ENCODE data around the gene UNCX.

Gene UNCX

GRCh38 chr7:1244700-1245523 is 12.2 kb downstream of the UNCX start:
- DNase-seq = no peak

- no peak for DNase-seq
Measured at GRCh38 chr7:1245524-1246050, 12.9 kb downstream of the UNCX start.

GRCh38 chr7:1246160-1246870 is 13.6 kb downstream of the UNCX start:
- no peak for DNase-seq

GRCh38 chr7:1246871-1247526 is 14.3 kb downstream of the UNCX start:
- DNase-seq = no peak

DNA sequence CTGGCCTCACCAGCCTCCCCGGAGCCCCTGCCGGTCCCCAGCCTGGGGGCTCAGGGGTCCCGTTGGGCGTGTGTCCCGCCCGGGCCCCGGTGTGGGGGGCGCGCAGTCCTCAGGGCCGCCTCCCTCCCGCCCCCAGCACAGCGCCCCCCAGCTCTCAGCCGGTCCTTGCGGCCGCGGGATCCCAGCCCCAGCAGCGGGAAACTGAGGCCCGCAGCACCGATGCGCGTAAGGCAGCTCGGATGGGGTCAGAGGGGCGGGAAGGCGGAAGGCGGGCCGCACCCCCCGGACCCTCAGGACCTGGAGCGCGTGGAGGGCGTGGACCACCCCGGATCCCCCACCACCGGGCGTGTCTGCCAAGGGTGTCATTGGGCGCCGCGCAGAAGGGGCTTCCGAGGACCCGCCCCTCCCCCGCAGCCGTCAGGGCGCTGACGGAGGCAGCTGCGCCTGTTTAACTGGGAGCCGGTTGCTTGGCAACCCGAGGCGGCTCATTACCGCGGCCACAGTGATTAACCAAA is 14.9 kb downstream of the UNCX start:
- no peak for DNase-seq

DNA sequence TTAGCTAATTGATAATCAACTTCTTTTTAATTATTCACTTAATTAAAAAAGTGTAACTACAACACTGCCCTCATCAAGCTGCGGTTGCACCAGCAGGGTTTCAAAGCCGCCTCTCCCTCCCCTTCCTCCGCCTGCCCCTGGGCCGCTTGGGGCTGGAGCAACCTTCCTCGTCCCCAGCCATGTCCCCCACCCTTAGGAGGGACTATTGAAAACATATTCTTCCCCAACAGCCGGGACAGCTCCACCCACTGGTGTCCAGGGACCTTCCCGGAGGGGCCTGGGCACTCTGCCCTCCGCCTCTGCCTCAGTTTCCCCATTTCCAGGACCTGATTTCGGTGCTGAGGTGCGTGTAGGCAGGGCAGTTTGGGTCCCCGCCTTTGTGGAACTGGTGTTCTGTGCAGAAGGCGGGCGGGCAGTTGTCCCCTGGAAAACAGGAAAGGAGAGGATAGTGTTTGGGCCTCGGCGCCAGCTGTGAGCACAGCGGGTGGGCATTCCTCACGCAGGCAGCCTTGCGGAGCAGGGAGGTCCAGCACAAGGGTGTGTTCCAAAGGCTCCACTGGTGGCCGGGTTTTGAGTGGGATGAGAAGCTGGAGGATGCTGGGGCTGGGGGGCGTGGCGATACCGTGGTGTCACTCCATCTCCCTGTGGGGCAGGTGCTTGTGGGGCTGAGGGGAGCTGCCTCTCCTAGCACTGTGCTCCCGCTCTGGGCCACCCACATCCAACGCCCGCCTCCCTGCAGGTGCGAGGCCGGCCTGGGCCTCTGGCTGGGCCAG is 15.7 kb downstream of the UNCX start:
- no peak for DNase-seq

GRCh38 chr7:1248916-1249581 is 16.4 kb downstream of the UNCX start:
- DNase-seq = no peak

GRCh38 chr7:1249731-1250130 is 17.1 kb downstream of the UNCX start:
- no peak for DNase-seq

DNA sequence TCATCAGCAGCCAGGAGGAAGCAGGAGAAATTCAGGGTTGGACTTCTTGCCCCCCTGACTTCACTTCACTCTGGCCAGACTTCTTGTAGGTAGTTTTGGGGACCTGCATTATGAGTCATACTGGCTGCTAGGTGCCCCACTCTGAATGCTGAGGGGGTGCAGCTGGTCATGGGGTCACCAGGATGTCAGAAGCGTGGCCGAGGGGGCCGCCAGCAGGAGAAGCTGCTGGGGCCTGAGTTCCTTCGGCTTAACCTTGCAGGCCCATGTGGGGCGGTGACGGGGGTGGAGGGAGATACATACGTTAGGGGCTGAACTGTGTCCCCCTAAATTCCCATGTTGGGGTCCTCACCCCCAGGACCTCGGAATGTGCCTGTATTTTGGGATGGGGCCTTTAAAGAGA is 18.2 kb downstream of the UNCX start:
- no peak for DNase-seq

DNA sequence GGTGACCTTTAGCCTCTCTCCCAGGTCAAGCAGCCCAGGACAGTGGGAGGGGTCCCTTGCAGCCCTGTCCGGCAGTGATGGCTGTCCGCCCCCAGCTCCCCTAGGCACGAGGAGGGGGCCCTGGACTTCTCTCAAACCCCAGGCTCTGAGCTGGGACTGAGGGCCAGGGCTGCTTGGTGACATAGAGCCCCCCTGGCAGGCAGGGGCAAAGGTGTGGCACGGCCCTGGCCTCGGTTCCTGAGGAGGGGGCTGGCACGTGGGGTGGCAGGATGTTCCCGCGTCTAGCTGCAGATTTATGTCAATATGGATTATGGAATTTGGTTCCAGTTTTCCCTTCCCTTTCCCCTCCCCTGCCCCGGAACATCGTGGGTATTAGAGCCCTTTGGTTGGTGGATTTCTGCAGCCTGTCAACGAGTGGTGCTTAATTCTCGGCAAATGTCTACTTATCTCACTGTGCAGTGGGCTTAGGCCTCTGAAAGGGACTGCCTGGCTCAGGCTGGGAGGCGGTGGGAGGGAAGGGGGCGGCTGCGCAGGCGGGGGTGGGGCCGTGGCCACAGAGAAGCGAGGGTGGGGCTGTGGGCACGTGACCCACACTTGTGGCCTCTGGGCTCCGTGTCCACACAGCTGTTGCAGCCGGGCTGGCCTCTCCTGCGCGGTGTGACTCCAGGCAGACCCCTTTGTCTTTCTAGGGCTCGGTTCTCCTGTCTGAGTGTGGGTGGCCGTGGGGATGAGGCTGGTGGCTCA is 19.3 kb downstream of the UNCX start:
- peak; percentile 37 for DNase-seq

DNA sequence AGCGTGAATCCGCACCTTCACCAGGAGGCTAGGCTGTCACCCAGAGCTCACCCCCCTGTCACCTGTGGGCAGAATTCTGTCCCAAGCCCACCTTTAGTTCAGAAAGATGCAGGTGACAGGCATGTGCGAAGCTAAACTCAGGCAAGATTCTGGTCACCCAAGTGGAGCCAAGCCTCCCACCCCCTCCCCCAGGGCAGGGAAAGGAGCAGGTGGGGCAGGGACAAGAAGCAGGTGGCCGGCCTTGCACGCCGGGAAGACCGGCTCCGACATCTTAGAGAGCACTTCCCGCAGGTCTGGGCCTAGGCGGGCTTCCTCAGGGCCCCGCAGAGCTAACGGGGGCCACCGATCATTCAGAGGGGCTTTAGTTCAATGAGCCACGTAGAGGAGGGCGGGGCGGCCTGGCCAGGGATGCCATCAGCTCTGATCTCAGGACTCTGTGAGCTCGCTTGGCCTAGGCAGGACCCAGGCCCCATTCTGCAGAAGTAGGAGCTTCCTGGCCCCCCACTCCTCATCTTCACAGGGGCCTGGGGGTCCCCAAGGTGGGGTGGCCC is 19.9 kb downstream of the UNCX start:
- no peak for DNase-seq

- DNase-seq = no peak
Measured at GRCh38 chr7:1253681-1254181, 21.1 kb downstream of the UNCX start.

DNA sequence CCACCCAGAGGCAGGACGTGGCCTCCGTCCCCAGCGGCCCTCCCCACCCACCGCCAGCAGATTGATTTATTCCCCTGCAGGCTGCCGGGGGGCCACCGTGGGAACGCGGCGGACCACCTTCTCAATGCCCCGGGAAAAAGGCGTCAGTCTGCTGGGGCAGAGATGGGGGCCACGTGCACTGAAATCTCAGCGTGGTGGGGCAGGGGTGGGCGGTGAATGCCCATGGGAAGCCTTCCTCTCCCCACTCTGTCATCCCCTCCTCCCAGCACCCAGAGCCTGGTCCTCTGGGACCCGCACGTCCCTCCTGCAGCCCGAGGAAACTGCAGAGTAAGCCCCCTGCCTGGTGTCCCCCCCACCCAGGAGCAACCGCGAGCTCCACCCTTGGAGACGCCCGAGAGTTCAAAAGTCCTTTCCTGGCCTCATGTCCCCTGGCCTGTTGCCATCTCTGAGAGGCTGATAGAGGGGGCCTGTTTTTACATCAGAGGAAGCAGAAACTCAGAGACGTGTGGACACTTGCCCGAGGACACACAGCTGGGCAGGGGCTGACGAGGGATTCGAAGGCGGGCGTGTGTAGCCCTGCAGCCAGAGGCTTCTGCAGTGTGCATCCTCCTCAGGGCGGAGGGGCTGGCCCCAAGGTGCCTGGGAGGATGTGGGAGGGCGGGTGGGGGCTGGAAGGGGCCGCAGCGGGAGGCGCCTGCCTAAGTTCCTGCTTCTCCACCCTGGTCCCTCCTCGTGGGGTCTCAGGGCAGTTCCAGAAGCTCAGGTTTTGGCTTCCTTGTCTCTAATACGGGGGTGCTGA is 21.8 kb downstream of the UNCX start:
- no peak for DNase-seq

DNA sequence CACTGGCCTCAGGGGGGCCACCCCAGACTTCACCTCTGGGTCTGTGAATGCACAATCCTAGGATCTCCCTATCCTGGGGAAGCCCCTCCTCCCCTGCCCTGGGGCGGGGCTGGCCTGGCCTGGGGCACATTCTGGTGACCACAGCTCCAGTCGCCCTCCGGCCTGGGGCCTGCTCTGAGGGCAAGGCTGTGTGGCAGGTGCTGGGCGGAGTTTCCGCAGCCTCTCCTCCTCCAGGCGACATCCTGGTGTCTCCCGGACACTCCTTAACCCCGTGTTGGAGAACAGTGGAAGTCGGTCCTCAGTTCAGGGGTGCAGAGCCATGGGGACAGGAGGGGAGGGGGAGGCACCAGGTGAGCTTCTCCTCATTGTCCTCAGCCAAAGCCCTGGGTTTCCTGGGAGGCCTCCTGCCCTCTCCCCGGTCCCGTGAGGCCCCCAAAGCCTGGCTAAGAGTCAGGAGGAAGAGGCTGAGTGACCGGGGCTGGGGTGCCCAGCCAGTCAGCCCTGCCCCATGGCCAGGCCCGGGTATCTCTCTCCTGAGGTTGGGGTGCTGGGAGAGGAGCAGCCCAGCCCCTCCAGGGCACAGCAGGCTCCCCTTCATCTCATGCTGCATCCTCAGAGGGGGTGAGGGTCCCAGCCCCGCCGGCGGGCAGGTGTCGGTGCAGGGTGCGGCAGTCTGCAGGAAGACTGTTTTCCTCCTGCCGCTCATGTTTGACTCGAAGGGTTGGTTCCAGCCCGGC is 22.6 kb downstream of the UNCX start:
- DNase-seq = no peak

DNA sequence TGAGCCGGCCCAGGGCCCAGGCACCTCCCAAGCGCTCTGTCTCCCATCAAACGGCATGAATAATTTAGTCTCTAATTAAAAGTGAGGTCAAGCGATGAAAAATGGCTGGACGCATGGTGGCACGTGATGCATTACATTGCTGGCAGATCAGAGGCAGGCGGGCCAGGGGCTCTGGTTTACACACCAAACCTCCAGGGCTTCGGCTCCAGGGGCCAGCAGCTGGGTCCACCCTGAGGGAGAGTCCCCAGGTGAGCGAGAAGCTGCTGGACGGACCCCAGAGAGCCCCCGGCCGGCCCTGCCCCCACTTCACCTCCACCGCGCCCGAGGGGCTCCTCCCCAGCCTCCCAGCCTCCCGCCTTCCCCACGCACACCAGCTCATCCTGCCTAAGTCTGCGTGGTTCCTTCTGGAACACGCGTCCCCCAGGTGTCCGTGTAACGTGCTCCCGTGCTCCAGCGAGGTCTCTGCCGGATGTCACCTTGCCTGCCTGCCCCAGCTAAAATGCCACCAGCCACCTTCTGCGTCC is 23.2 kb downstream of the UNCX start:
- no peak for DNase-seq

DNA sequence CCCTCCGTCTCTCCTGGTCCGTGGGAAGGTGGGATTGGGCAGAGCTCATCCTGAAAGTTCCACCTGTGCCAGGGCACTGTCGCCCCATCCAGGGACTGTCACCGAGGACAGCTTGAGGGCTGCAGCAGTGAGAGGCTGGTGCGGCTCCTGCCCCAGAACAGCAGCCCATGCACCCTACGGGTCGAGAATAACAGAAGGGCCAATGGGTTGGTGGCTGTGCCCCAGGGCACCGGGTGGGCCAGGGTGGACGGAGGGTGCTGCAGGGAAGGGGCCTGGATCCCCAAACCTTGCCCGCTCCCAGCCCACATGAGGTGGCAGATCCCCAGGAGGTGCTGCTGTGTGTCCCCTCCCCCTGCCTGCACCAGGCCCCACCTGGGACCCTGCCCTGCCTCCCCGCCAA is 23.9 kb downstream of the UNCX start:
- no peak for DNase-seq

GRCh38 chr7:1257221-1257620 is 24.5 kb downstream of the UNCX start:
- no peak for DNase-seq

GRCh38 chr7:1257863-1258262 is 25.2 kb downstream of the UNCX start:
- no peak for DNase-seq
